NCI-H2081 treated with DMSO at 0.1 percent for 48 hours (cell line): ENCODE data around the gene CACNG7.
"Not testable (repeated sequence)": the region's sequence is repeated elsewhere in the genome, so short reads cannot be mapped to it uniquely, and the experiment has no call there.

Experiments used
- DNase-seq: peaks from one replicate; lab custom pipeline; 2025; lab: John Stamatoyannopoulos, UW

The CACNG7 gene

DNA sequence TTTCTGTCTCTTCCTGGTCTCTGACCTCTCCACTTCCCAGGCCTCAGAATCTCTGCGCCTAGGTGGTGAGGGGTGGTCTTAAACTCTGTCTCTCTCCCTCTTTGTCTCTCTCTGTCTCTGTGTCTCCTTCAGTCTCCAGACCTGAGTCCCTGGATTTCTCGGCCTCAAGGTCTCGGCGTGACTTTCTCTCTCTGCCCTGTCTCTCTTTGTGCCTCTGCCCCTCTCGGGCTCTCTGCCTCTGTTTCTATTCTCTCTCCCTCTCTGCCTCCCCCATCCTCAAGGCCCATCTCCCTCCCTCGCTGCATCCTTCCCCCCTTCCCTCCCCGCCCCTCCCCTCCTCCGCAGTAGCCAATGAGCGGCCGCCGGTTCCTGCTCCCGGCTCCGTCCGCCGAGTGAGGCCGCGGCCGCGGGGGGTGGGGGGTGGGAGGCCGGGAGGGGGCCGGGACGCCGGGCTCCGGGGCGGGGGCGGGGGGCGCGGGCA is at the start of gene CACNG7:
TSS of gene CACNG7 (plus strand) at position 344 of the 481 bp plus-strand sequence. CDS start 3,554 bp downstream, outside the sequence.
- DNase-seq: no peak

- DNase-seq: no peak
These were observed 44.7 kb upstream of the CACNG7 start for GRCh38 chr19:53864308-53864836.

GRCh38 chr19:53865523-53865917 is 43.6 kb upstream of the CACNG7 start:
- no peak for DNase-seq

DNA sequence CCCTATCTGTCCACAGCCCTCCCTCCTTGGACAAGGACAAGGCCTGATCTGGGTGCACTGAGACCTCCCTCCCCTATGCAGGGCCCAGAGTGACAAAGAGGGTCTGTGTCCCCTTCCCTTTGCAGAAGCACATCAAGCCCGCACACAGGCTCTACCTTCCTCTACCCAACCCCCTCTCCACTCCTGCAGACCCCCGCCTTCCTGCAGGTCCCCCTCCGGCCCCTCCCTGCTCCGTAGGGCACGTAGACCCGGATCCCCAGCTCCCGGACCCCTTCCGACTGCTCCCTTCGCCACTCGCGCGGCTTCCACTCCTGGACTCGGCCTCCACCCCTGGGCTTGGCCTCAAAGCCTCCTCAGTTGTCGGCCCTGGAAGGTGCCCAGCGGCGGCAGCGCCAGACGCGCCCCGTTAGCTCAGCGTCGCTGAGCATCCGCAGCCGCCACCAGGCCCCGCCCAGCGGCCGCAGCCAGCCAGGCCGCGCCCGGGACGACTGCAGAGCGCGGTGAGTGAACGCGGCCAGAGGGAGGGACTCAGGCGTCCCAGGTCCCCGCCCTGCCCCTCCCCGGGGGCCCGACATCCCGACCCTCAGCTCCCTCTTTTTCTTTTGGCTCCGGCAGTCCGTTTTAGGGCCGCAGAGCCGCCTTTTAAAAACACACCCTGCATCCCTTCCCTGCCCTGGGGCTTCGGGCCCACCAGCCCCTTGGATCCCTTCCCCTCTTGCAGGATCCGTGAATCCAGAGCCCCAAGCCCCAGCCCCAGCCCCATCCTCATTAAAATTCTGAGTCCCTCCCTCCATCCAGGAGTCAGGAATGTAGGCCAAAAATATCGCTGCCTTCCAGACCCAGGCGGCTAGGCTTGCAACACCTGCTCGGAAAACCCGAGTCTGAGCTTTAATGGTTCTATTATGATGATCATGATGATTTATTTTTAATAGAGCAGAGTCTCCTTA is 42.9 kb upstream of the CACNG7 start:
- DNase-seq: no peak

- no peak for DNase-seq
These were observed 42.2 kb upstream of the CACNG7 start for GRCh38 chr19:53866865-53867224.

- no peak for DNase-seq
These were observed 41.6 kb upstream of the CACNG7 start, which contains the start of gene MYADM for GRCh38 chr19:53867225-53868090. TSS of gene MYADM (plus strand) at chr19:53867883. CDS start at chr19:53873530, 5,647 bp downstream.

DNA sequence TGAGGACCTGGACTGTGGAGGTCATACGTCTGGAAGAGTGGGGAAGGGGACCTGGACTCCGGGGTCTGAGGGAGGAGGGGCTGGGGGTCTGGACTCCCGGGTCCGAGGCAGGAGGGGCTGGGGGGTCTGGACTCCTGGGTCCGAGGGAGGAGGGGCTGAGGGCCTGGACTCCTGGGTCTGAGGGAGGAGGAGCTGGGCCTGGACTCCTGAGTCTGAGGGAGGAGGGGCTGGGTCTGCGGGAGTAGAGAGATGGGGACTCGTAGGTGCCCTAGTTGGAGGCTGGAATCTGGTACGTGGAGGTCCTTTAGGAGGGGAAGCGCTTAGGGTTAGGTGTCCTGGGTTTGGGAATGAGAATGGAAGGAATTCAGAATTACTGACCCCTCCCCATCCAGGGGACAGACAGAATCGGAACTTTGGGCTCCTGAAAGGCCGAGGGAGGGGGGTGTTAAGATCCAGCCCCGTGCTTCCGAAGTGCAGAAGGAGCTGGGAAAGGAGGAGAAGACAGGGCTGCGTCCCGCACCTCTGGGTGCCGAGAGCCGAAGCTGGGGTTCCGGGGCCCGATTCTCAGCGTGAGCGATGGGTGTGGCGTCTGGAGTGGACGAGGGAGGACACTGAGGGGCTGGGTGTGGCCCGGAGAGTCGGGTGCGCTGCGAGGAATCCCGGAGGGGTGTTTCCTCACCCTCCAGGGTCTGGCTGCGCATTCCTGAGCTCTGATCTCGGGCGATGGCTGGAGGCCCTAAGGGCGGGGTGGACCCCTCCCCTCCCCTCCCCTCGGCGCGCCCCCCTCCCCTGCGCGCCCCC is 40.8 kb upstream of the CACNG7 start:
- no peak for DNase-seq

DNA sequence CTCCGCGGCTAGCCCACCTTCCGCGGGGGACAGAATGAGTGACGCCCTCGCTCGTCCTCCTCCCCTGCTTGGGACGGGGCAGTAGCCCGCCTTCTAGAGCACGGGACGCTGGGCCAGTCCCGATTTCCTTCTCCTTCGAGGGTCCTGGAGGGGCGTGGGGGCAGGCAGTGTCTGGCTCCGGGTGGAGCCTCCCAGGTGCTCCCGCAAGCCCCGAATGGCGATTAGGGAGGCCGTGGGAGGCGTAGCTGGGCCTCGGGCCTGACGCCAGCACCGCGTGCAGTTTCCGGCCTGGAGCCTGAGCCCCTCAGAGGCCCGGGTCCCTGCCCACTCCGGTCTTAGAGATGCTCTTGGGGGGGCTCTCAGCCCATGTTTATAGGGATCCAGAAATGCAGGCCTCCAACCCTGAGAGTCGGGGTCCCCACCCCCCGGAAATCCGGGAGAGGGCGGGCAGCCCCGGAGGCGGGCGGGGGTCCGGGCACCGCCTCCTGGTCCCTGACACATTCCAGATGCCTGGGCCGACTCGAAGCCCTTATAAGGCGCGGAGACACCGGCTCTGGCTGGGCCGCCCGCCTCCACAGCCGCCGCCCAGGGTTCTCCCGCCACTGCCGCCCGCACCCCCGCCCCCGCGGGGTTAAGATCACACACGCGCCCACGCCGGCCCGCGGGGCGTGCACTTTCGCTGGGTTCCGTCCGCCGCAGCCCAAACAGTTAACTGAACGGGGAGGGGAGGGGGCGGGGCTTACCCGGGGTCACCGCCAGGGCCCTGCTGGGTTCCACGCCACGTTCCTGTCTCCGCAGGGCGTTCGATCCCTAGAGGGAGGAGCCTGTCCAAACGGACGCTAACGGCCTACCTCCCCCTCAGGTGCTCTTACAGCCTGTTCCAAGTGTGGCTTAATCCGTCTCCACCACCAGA is 39.9 kb upstream of the CACNG7 start:
- no peak for DNase-seq

GRCh38 chr19:53869805-53870484 is 39.1 kb upstream of the CACNG7 start:
- not testable (repeated sequence) for DNase-seq

DNA sequence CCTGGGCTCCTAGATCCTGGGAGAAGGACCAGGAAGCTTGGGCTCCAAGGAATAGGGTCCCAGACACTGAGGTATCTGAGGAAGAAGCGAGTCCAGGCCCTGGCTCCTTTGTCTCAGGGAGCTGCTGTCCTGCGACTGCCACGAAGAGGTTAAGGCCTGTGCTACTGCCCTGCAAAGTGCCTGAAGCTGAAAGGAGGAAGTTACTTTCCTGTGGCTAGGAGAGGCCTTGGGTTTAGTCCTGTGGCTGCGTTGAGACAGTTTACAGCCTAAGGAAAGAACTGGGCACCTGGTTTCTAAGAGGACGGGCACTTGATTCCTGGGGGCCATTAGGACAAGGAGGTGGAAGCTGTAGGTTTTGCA is 38.6 kb upstream of the CACNG7 start:
- no peak for DNase-seq

GRCh38 chr19:53871454-53871853 is 37.6 kb upstream of the CACNG7 start:
- DNase-seq: no peak

- no peak for DNase-seq
These were observed 36.3 kb upstream of the CACNG7 start for GRCh38 chr19:53872762-53873161.

DNA sequence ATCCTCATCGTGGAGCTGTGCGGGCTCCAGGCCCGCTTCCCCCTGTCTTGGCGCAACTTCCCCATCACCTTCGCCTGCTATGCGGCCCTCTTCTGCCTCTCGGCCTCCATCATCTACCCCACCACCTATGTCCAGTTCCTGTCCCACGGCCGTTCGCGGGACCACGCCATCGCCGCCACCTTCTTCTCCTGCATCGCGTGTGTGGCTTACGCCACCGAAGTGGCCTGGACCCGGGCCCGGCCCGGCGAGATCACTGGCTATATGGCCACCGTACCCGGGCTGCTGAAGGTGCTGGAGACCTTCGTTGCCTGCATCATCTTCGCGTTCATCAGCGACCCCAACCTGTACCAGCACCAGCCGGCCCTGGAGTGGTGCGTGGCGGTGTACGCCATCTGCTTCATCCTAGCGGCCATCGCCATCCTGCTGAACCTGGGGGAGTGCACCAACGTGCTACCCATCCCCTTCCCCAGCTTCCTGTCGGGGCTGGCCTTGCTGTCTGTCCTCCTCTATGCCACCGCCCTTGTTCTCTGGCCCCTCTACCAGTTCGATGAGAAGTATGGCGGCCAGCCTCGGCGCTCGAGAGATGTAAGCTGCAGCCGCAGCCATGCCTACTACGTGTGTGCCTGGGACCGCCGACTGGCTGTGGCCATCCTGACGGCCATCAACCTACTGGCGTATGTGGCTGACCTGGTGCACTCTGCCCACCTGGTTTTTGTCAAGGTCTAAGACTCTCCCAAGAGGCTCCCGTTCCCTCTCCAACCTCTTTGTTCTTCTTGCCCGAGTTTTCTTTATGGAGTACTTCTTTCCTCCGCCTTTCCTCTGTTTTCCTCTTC is 35.1 kb upstream of the CACNG7 start:
- no peak for DNase-seq

DNA sequence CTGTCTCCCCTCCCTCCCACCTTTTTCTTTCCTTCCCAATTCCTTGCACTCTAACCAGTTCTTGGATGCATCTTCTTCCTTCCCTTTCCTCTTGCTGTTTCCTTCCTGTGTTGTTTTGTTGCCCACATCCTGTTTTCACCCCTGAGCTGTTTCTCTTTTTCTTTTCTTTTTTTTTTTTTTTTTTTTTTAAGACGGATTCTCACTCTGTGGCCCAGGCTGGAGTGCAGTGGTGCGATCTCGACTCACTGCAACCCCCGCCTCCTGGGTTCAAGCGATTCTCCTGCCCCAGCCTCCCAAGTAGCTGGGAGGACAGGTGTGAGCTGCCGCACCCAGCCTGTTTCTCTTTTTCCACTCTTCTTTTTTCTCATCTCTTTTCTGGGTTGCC is 34.5 kb upstream of the CACNG7 start:
- DNase-seq: no peak

DNA sequence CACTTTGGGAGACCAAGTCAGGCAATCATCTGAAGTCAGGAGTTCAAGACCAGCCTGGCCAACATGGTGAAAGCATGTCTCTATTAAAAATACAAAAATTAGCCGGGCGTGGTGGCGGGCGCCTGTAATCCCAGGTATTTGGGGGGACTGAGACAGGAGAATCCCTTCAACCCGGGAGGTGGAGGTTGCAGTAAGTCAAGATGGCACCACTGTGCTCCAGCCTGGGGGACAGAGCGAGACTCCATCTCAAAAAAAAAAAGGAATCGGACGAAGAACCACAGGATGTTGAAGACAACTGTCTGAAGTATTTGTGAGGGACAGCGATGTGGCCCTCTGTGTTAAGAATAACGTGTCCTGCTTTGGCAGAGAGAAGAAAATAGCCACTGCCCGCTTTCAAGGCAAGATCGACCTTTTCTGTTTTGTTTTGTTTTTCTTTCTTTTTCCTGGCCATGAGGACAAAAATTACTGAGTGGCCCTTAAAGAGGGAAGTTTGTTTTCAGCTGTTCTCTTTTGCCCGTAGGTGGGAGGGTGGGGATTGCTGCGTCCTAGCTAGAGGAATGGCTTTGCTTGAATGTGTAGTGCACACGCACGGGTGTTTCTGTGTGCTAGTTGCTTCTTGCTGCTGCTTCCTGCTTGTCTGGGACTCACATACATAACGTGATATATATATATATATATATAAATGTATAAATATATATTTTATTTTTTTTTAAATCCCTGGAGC is 33.3 kb upstream of the CACNG7 start:
- no peak for DNase-seq

- no peak for DNase-seq
These were observed 32.3 kb upstream of the CACNG7 start for GRCh38 chr19:53876651-53877224.

DNA sequence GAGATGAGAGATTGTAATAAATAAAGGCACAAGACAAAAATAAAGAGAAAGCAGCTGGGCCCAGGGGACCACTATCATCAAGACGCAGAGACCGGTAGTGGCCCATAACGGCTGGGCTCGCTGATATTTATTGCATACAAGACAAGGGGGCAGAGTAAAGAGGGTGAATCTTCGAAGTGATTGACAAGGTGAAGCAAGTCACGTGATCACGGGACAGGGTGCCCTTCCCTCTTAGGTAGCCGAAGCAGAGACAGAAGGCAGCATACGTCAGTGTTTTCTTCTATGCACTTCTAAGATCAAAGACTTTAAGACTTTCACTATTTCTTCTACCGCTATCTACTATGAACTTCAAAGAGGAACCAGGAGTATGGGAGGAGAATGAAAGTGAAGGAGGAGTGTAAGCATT is 31.7 kb upstream of the CACNG7 start:
- DNase-seq: no peak

- no peak for DNase-seq
These were observed 30.3 kb upstream of the CACNG7 start for GRCh38 chr19:53878776-53879139.
